HG03469 (cell line): ENCODE data around the gene PTPN1.
"Not testable (repeated sequence)": the region's sequence is repeated elsewhere in the genome, so short reads cannot be mapped to it uniquely, and the experiment has no call there.

Experiments used
- ATAC-seq: cut with Tn5 transposase; IDR thresholded peaks from one replicate; pipeline ENCODE4 v1.9.1; 2021; ENCODE audit warnings: mild to moderate bottlenecking, moderate library complexity, moderate number of reproducible peaks; ENCODE audit not compliant: unreplicated experiment

The PTPN1 gene

GRCh38 chr20:50587291-50587961 is 77.2 kb downstream of the PTPN1 start:
- no peak for ATAC-seq

- ATAC-seq, result no peak
These were observed 78.0 kb downstream of the PTPN1 start for GRCh38 chr20:50588034-50588736.

- no peak for ATAC-seq
These were observed 79.6 kb downstream of the PTPN1 start for GRCh38 chr20:50589548-50590347.

GRCh38 chr20:50590348-50590664 is 80.1 kb downstream of the PTPN1 start:
- no peak for ATAC-seq

GRCh38 chr20:50591233-50591852 is 81.2 kb downstream of the PTPN1 start:
- ATAC-seq, result no peak

- ATAC-seq, result no peak
These were observed 82.3 kb downstream of the PTPN1 start for GRCh38 chr20:50592282-50593004.

GRCh38 chr20:50593005-50593335 is 82.8 kb downstream of the PTPN1 start:
- no peak for ATAC-seq

GRCh38 chr20:50594231-50594590 is 84.0 kb downstream of the PTPN1 start:
- ATAC-seq, result no peak

- no peak for ATAC-seq
These were observed 84.6 kb downstream of the PTPN1 start for GRCh38 chr20:50594591-50595432.

- ATAC-seq, result no peak
These were observed 85.3 kb downstream of the PTPN1 start for GRCh38 chr20:50595433-50595895.

- no peak for ATAC-seq
These were observed 86.0 kb downstream of the PTPN1 start for GRCh38 chr20:50595988-50596693.

- ATAC-seq, result no peak
These were observed 86.5 kb downstream of the PTPN1 start for GRCh38 chr20:50596694-50597021.

- ATAC-seq, result no peak
These were observed 87.3 kb downstream of the PTPN1 start for GRCh38 chr20:50597406-50597969.

- ATAC-seq, result no peak
These were observed 87.9 kb downstream of the PTPN1 start for GRCh38 chr20:50598074-50598473.

GRCh38 chr20:50598768-50599167 is 88.6 kb downstream of the PTPN1 start:
- ATAC-seq, result not testable (repeated sequence)

GRCh38 chr20:50600281-50600895 is 90.2 kb downstream of the PTPN1 start:
- ATAC-seq, result no peak

GRCh38 chr20:50601511-50602431 is 91.6 kb downstream of the PTPN1 start:
- ATAC-seq, result no peak
